HG03520 (cell line): ENCODE results near the gene NBAS.
"Not testable (repeated sequence)": the region's sequence is repeated elsewhere in the genome, so short reads cannot be mapped to it uniquely, and the experiment has no call there.

ENCODE experiments used
- ATAC-seq: cut with Tn5 transposase; IDR thresholded peaks from one replicate; pipeline ENCODE4 v1.9.1; 2021; ENCODE audit warnings: mild to moderate bottlenecking, moderate library complexity; ENCODE audit not compliant: unreplicated experiment

The NBAS gene

GRCh38 chr2:15323227-15323626 lies 237.9 kb downstream of the NBAS start:
- ATAC-seq: no peak

DNA sequence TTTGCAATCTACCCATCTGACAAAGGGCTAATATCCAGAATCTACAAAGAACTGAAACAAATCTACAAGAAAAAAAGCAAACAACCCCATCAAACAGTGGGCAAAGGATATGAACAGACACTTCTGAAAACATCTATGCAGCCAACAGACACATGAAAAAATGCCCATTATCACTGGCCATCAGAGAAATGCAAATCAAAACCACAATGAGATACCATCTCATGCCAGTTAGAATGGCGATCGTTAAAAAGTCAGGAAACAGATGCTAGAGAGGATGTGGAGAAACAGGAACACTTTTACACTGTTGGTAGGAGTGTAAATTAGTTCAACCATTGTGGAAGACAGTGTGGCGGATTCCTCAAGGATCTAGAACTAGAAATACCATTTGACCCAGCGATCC lies 239.7 kb downstream of the NBAS start:
- not testable (repeated sequence) for ATAC-seq

DNA sequence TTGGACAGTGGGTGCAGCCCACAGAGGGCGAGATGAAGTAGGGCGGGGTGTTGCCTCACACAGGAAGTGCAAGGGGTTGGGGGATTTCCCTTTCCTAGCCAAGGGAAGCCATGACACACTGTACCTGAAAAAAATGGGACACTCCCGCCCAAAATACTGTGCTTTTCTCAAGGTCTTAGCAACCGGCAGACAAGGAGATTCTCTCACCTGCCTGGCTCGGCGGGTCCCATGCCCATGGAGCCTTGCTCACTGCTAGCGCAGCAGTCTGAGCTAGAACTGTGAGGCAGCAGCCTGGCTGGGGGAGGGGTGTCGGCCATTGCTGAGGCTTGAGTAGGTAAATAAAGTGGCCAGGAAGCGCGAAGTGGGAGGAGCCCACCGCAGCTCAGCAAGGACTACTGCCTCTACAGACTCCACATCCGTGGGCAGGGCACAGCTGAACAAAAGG lies 244.7 kb downstream of the NBAS start:
- no peak for ATAC-seq

DNA sequence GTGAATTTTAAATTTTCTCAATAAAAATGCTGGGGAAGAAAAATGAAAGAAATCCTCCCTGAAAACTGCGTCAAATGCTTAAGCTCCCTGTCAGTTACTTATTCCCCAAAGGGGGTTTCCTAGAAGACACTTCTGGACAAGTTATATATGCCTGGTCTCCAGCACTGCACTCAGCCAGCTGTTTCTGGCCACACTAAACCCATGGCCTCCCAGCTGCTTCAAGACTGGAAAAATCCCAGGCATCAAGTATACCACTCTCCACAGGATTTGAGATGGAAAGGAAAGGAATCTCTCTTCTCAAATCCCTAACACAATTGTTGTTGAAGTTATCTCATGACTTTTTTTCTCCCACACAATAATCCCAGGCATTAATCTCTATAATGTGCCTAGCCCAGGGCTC lies 245.7 kb downstream of the NBAS start:
- no peak for ATAC-seq

GRCh38 chr2:15313657-15314056 lies 247.5 kb downstream of the NBAS start:
- peak; percentile 86 for ATAC-seq

DNA sequence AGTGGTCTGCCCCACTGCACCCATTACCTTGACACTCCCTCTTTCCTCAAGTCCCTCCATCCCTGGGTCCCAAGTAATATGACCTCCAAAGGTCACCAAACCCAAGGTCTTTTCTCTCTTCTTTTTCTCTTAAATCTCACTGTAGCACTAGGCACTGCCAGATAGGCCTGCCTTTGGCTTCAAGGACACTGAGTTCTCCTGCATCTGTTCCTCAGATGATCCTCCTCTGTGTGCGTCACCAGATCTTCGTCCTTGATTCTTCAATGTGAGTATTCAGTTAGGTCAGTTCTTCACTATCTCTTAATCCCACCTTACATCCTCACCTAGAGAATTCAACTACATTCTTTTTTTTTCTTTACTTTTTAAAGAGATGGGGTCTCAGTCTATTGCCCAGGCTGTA lies 249.2 kb downstream of the NBAS start:
- ATAC-seq: no peak

DNA sequence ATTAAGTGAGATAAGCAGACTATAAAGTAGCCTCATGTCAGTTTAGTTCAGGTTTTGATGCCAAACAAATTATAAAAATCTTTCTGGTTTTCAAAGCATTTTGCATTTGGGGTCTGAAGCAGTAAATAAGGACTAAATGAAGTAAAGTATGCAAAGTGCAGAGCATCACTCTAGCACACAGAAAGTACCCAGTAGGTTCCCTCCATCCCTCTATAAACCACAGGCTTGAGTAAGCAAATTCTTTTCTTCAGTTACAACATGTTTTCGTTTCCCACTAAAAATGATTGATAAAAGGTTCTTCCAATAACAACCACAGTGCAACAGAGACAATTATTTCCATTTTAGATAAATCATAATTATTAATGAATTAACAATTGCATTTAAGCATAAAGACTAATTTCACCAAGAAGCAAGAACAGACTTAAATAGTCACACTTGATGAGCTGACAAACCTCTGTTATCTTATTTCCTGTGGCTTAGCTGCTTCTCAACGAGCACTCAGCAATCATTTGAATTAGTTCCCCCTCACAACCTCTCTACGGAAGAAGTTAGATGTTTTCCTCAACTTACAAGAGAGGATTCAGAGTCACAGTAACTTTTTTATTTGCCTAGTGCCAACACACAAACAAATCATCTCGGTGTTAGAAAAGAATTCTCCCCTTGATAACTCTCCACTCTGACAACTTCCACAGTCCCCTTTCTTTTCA lies 249.8 kb downstream of the NBAS start:
- ATAC-seq: peak; percentile 42

GRCh38 chr2:15307526-15307925 lies 253.6 kb downstream of the NBAS start:
- ATAC-seq: no peak

GRCh38 chr2:15306706-15307105 lies 254.4 kb downstream of the NBAS start:
- ATAC-seq: no peak

GRCh38 chr2:15303874-15304273 lies 257.3 kb downstream of the NBAS start:
- ATAC-seq: no peak

DNA sequence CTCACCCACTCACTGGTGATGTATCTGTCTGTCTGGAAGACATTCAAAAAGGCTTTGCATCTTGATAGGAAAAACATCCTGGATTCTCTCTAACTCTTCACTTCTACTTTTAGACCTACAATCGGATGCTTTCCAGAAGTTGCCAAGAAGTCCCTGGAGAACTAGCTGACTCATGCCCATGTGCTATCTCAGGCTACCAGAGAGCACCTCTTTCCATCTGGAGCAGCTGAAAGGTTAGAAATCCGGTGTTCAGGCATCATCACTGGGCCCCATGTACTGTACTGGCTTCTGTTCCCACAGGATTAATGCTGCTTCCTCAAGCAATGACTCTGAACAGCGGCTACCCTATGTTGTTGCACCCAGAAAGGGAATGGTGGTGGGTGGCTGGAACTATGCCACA lies 259.0 kb downstream of the NBAS start:
- no peak for ATAC-seq

DNA sequence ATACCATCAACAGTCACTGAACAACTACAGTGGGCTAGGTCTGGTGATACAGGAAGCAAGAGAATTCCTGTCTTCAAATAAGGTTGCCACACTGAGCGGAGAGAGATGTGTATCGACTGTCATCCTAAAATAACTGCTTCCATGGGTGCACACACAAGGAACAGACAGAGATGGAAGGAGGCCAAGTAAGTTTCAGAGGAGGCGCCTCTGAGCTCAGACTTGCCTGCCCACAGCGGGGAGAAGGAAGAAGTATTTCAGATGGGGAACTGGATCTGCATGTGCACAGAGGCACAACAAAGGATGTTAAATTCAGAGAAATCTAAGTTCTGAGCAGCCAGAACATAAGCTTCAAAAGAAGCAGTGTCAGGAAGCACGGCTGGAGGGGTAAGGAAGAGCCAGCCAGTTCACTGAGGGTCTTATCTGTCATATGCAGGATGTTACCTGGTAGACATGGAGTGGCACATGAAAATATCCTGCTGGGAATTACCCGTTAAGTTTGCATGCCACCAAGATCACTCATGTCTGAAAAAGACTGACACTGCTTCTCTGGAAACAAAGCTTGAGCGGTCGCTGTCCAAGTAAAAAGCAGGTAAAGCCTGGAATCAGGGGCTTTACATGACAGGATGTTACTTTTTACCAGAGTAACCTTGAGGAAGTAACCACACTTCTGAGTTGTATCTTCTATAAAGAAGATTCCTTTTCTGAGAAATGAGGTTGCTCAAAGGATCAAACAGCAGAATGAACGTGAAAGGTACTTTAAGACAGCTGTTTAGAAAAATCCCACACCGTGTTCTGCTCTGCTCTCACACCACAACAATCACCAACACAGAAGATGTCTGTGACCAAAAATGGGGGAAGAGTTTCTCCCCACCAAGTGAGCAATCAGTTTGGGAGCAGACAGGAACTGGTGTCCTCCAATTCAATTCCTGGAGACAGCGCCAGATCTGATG lies 260.2 kb downstream of the NBAS start:
- no peak for ATAC-seq

DNA sequence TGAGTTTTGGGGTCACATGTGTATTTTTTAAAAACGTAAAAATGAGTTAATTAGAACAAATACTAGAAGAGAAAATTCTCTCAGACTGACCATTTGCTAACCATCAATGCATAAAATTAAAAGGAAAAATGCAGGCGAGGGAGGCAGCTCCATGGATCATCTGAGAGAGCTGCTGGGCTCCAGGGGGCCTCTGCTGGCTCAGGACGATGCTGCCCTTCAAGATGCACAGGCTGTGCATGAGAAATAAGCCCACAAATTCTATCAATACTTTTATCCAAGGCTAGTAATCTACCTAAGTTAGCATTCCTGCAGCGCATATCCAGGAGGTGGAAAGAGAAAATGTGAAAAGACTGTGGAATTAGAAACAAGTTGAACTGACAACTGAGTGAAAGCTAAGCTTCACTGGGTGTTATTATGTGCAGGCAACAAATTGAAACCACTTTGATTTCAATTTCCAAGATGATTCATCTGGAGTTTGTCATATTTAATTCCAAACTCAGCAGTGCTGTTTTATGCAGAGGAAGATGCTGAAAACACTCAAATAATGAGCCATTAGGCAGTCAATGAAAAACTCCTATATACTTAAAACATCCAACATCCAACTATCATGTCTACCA lies 261.1 kb downstream of the NBAS start:
- ATAC-seq: no peak

GRCh38 chr2:15298770-15299169 lies 262.4 kb downstream of the NBAS start:
- ATAC-seq: no peak

GRCh38 chr2:15293262-15293937 lies 267.7 kb downstream of the NBAS start:
- ATAC-seq: no peak

DNA sequence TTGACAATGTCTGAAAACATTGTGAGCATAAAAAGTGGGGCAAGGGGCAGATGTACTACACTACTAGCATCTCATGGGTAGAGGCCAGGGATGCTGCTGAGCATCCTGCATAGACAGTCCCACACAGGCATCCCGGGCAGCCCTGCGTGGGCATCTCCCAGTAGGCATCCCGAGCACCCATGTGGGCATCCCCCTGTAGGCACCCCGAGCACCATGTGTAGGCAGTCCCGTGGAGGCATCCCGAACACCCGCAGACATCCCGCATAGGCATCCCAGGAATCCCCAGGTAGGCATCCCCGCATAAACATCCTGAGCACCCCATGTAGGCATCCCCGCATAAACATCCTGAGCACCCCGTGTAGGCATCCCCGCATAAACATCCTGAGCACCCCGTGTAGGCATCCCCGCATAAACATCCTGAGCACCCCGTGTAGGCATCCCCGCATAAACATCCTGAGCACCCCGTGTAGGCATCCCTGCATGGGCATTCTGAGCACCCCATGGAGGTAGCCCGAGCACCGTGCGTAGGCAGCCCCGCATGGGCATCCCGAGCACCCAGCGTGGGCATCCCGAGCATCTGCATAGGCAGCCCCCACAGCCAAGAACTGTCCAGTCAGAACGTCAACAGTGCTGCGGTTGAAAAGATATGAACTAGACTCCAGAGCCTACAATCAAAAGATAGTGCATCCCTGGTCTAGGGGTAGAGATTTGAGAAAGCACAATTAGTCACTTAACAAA lies 273.5 kb downstream of the NBAS start:
- ATAC-seq: no peak

DNA sequence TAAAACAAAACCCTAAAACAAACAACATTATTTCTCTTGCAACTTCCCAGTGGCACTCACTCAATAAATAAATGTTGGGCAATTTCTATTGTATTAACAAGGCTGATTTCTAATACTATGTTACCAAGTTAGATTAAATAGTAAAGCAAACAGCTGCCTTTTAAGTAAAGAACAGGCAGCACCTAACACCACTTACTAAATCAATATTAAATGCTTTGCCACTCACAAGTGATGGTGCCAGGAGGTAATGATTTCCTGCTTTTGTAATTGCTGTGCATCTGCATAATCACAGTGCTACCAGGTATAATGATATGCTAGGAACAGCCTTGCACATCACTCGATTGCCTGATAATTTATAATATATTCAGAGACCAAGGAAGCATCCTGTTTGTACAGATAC lies 276.5 kb downstream of the NBAS start:
- no peak for ATAC-seq

DNA sequence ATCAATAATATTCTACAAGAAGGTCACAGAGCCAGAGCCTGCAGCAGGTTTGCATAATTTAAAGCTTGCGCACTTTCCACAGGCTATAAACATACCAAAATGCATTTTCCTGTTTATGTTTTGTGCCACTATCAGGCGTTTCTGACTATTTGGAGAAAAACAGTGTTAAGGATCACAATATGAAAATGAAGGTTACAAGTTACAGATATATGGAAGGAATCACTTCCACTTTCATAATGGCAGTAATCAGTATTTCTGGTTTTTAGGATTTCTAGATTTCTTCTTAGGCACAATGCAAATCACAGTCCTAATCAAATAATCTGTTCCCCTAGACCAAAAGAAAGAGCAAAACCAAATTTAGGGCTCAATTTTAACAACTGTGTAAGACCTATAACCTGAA lies 279.5 kb downstream of the NBAS start:
- ATAC-seq: no peak

- no peak for ATAC-seq
Observed at GRCh38 chr2:15279201-15279876, 281.8 kb downstream of the NBAS start.

- ATAC-seq: no peak
Observed at GRCh38 chr2:15278296-15278695, 282.8 kb downstream of the NBAS start.
